Lower lobe of right lung (tissue), 2 donors: ENCODE measurements around the gene ZNF311. TPM values are rescaled to one million over a fixed set of nuclear protein-coding genes. Genes with fewer than 3 reads are reported as not detected.

Source experiments
- ATAC-seq, 2 donors: fragments of 200-7000 bp; cut with Tn5 transposase; one replicate each; pipeline ENCODE4 v1.9.1; 2020 to 2022; ENCODE audit warnings: mild to moderate bottlenecking in 2 of 2, moderate library complexity in 2 of 2
- DNase-seq: peaks from one replicate; pipeline ENCODE4 v3.0.0-alpha.2; 2020
- H3K27ac ChIP-seq: fragments of 200-600 bp; one replicate; pipeline ENCODE4 v1.8.0; 2022
- H3K27me3 ChIP-seq: fragments of 200-600 bp; one replicate; pipeline ENCODE4 v1.8.0; 2022; ENCODE audit warnings: low read depth
- H3K36me3 ChIP-seq: fragments of 200-600 bp; one replicate; pipeline ENCODE4 v1.8.0; 2022; ENCODE audit warnings: mild to moderate bottlenecking
- H3K4me1 ChIP-seq: fragments of 200-600 bp; one replicate; pipeline ENCODE4 v1.8.0; 2022
- H3K4me3 ChIP-seq: fragments of 200-600 bp; one replicate; pipeline ENCODE4 v1.8.0; 2022; ENCODE audit warnings: mild to moderate bottlenecking
- H3K9me3 ChIP-seq: fragments of 200-600 bp; one replicate; pipeline ENCODE4 v1.8.0; 2022
- CTCF ChIP-seq: fragments of 200-600 bp; IDR thresholded peaks from one replicate; pipeline ENCODE4 v1.8.0; 2022; ENCODE audit warnings: antibody characterized with exemption, mild to moderate bottlenecking
- intact Hi-C: fragments of 100-400 bp; cut with DNase I; formaldehyde crosslinking; loops from one replicate; pipeline ENCODE4 v1.11.0; 2022
- total RNA-seq: library from RNA; stranded (reverse); fragmentation: NEBNext Ultra II Directional; extraction: Animal tissue kit (Norgen Biotek cat#: 25700); gene quantifications from one replicate; pipeline ENCODE4 v1.2.1, GENCODE V29; 2021
- donor health status: DM: no; HTN: yes; CAD: no; lungs with severe emphysema.

Gene ZNF311
- total RNA-seq, 1 donor from 2014 or later, result 1.6 TPM

- Histone ChIP-seq H3K9me3 (no peaks in the 10 kb centered on the region), H3K27ac (no peak overlapping the region), H3K4me1 (no peaks in the 10 kb centered on the region), H3K4me3 (no peak overlapping the region), H3K27me3 (peaks cover 28% of the 10 kb centered on the region), H3K36me3 (no peaks in the 10 kb centered on the region)
- TF ChIP-seq CTCF, result no peak
- ATAC-seq (no peak), DNase-seq (no peak)
- intact Hi-C loops, result no loop called here
Measured at GRCh38 chr6:29025927-29026585, 20.9 kb upstream of the ZNF311 start.

GRCh38 chr6:29021434-29021833 is 16.3 kb upstream of the ZNF311 start:
- no peak overlapping the region for H3K27ac ChIP-seq
- peaks cover 7% of the 10 kb centered on the region for H3K4me1 ChIP-seq
- DNase-seq, result no peak
- H3K4me3 ChIP-seq, result no peak overlapping the region
- peaks cover 18% of the 10 kb centered on the region for H3K27me3 ChIP-seq
- TF ChIP-seq CTCF, result no peak
- intact Hi-C loops, result no loop called here
- no peak for ATAC-seq
- H3K9me3 ChIP-seq, result no peaks in the 10 kb centered on the region
- H3K36me3 ChIP-seq, result no peaks in the 10 kb centered on the region

- H3K27ac ChIP-seq, result no peak overlapping the region
Measured at GRCh38 chr6:29019629-29020028, 14.5 kb upstream of the ZNF311 start.

GRCh38 chr6:29017428-29017802 is 12.3 kb upstream of the ZNF311 start:
- H3K27me3 ChIP-seq, result peaks cover 38% of the 10 kb centered on the region
- intact Hi-C loops, result loop anchor here (5.0 to 10.0 kb wide), 2 partner anchors 180 to 333 kb away; no protein-coding TSS in a partner anchor
- TF ChIP-seq CTCF, result no peak
- no peaks in the 10 kb centered on the region for H3K9me3 ChIP-seq
- H3K36me3 ChIP-seq, result no peaks in the 10 kb centered on the region
- H3K4me3 ChIP-seq, result no peak overlapping the region
- no peak overlapping the region for H3K27ac ChIP-seq
- H3K4me1 ChIP-seq, result peaks cover 12% of the 10 kb centered on the region
- DNase-seq, result no peak
- ATAC-seq, result no peak

More at GRCh38 chr6:29019629-29020028, 14.5 kb upstream of the ZNF311 start:
- H3K9me3 ChIP-seq, result no peaks in the 10 kb centered on the region
- H3K36me3 ChIP-seq, result no peaks in the 10 kb centered on the region
- no peak overlapping the region for H3K4me3 ChIP-seq
- TF ChIP-seq CTCF, result no peak
- H3K4me1 ChIP-seq, result peaks cover 12% of the 10 kb centered on the region
- no peak for DNase-seq
- intact Hi-C loops, result loop anchor here (5.0 to 10.0 kb wide), 2 partner anchors 182 to 335 kb away; no protein-coding TSS in a partner anchor
- peaks cover 24% of the 10 kb centered on the region for H3K27me3 ChIP-seq
- ATAC-seq, result no peak

- TF ChIP-seq CTCF, result peak; percentile 86
- Histone ChIP-seq H3K27me3 (peaks cover 38% of the 10 kb centered on the region), H3K4me3 (peak overlapping the region; percentile 60), H3K36me3 (no peaks in the 10 kb centered on the region), H3K27ac (no peak overlapping the region), H3K4me1 (peaks cover 12% of the 10 kb centered on the region), H3K9me3 (no peaks in the 10 kb centered on the region)
- DNase-seq (peak; percentile 81), ATAC-seq (peak; percentile 93 to 96)
- intact Hi-C loops, result loop anchor here (5.0 to 10.0 kb wide), 2 partner anchors 179 to 332 kb away; no protein-coding TSS in a partner anchor
Measured at GRCh38 chr6:29016559-29017427, 11.7 kb upstream of the ZNF311 start.
